ENCODE data around the gene HOXB6. TPM values are rescaled to one million over a fixed set of nuclear protein-coding genes. Genes with fewer than 3 reads are reported as not detected.

Gene HOXB6
- total RNA-seq, 1 donor from 2014 or later: not detected

DNA sequence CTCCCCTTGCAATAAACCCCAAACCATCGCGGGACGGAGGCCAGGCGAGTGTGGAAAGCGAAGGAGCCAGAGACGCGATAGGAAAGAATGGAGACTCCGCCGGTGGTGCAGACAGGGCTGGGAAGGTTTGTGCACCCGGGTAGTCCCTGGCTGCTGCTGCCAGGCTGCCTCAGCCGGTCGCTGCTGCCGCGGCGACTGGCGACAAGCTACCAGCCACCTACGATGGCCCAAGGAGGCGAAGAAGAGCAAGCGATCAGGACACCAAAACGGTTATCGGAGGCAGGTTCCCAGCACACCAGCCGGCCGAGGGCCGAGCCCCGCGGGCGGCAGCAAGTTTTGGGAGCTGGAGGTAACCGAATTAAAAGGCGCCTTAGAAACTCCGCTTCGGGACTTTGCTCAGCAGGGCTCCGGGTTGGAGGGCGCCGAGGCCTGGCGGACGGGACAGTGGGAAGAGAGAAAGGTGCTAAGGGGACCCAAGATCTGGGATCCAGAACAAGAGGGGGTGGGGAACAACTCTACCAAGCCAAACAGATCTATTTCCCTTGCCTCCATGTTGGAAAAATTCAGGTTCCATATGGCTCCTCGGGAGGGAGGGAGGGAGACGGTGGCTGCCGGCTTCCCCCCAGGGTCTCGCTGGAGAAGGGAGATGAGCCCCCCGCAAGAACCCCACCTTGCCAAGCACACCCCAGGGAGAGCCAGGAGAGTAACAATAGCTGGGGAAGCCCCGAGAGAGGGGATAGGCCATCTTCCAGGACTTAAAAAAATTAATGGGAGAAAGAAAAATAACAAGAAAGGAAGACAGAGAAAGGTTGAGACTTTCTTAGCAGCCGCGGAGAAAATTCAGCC is 50.2 kb downstream of the HOXB6 start:
- peak; percentile 59 for DNase-seq (ENCODE audit: low spot score)
- H3K27me3 Mint-ChIP-seq (ENCODE audit: insufficient read depth, low read depth): peaks cover 94% of the 10 kb centered on the region
- Histone ChIP-seq H2AFZ (replicated peaks) (no peak overlapping the region), H3K9me3 (ENCODE audit: low read depth) (no peaks in the 10 kb centered on the region), H3K27me3 (peaks cover 100% of the 10 kb centered on the region), H3K9ac (no peak overlapping the region), H3K27ac (no peak overlapping the region), H3F3A (ENCODE audit: low read depth) (peaks cover 11% of the 10 kb centered on the region), H4K20me1 (ENCODE audit: low read depth) (peaks cover 95% of the 10 kb centered on the region), H3K79me2 (ENCODE audit: low read depth) (no peaks in the 10 kb centered on the region), H3K4me3 (no peak overlapping the region), H3K4me2 (no peak overlapping the region), H3K36me3 (no peaks in the 10 kb centered on the region), H3K4me1 (no peaks in the 10 kb centered on the region)
- no peaks in the 10 kb centered on the region for H3K4me1 Mint-ChIP-seq
- no peak overlapping the region for H3K27ac Mint-ChIP-seq
- no peak overlapping the region for H3K4me3 Mint-ChIP-seq
- peaks cover under 1% of the 10 kb centered on the region for H3K9me3 Mint-ChIP-seq
- TF ChIP-seq, protein P1, sequence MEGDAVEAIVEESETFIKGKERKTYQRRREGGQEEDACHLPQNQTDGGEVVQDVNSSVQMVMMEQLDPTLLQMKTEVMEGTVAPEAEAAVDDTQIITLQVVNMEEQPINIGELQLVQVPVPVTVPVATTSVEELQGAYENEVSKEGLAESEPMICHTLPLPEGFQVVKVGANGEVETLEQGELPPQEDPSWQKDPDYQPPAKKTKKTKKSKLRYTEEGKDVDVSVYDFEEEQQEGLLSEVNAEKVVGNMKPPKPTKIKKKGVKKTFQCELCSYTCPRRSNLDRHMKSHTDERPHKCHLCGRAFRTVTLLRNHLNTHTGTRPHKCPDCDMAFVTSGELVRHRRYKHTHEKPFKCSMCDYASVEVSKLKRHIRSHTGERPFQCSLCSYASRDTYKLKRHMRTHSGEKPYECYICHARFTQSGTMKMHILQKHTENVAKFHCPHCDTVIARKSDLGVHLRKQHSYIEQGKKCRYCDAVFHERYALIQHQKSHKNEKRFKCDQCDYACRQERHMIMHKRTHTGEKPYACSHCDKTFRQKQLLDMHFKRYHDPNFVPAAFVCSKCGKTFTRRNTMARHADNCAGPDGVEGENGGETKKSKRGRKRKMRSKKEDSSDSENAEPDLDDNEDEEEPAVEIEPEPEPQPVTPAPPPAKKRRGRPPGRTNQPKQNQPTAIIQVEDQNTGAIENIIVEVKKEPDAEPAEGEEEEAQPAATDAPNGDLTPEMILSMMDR (IDR thresholded peaks at IDR 0.05): no peak
- TF ChIP-seq EZH2phosphoT487 (IDR thresholded peaks at IDR 0.05) (peak; percentile 94), EZH2 (IDR thresholded peaks at IDR 0.05) (peak; percentile 99)
- H3K36me3 Mint-ChIP-seq: no peaks in the 10 kb centered on the region

DNA sequence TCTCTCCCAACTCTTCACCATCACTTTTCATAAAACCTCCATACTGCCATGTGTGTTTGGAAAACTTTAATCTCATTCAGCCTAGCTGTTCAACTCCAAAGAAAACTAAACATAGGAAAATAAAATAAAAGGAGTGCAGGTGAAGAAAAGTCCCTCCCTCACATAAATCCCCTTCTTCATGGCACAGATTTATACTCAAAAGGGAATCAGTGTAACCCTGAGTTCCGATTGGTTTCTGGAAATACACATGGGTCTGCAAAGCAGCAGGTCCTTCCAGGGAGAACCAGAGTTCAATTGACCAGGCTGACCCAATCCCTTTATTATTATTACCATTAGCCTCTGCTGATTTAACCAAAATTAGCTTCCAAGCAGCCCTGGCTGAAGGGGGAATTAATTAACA is 51.0 kb downstream of the HOXB6 start:
- TF ChIP-seq, protein P1 (IDR thresholded peaks at IDR 0.05): no peak
- no peak for TF ChIP-seq EZH2 (IDR thresholded peaks at IDR 0.05)
- TF ChIP-seq EZH2phosphoT487 (IDR thresholded peaks at IDR 0.05): no peak
- Mint-ChIP-seq H3K4me3 (peak overlapping the region; percentile 25), H3K27me3 (ENCODE audit: insufficient read depth, low read depth) (peaks cover 92% of the 10 kb centered on the region), H3K9me3 (peaks cover 4% of the 10 kb centered on the region), H3K4me1 (no peaks in the 10 kb centered on the region), H3K27ac (no peak overlapping the region), H3K36me3 (no peaks in the 10 kb centered on the region)
- H2AFZ ChIP-seq (replicated peaks): no peak overlapping the region
- H3K27me3 ChIP-seq: peaks cover 100% of the 10 kb centered on the region
- no peak overlapping the region for H3K27ac ChIP-seq
- H3K4me2 ChIP-seq: no peak overlapping the region
- peaks cover 11% of the 10 kb centered on the region for H3F3A ChIP-seq (ENCODE audit: low read depth)
- H3K4me3 ChIP-seq: no peak overlapping the region
- H3K9ac ChIP-seq: no peak overlapping the region
- no peaks in the 10 kb centered on the region for H3K9me3 ChIP-seq (ENCODE audit: low read depth)
- no peaks in the 10 kb centered on the region for H3K79me2 ChIP-seq (ENCODE audit: low read depth)
- no peak for DNase-seq (ENCODE audit: low spot score)
- no peaks in the 10 kb centered on the region for H3K4me1 ChIP-seq
- H3K36me3 ChIP-seq: no peaks in the 10 kb centered on the region
- H4K20me1 ChIP-seq (ENCODE audit: low read depth): peaks cover 95% of the 10 kb centered on the region

DNA sequence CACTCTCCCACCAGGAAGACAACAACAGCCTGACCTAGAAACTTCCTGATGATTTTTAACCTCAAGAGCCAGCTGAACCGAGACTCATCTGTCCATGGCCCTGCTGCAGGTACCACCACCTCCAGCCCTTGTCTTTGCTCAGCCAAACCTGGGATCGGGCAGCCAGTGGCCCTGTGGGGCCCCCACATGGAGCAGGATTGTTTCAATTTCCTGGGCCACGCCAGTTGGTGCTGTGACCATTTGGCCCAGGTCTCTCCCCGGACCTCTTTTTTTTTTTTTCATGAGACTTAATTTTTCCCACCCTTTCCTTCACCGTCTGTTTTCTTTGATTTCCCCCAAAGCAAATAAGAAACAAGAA is 51.6 kb downstream of the HOXB6 start:
- H3K9ac ChIP-seq: no peak overlapping the region
- Mint-ChIP-seq H3K27me3 (ENCODE audit: insufficient read depth, low read depth) (peaks cover 90% of the 10 kb centered on the region), H3K9me3 (peaks cover 4% of the 10 kb centered on the region), H3K27ac (no peak overlapping the region), H3K36me3 (no peaks in the 10 kb centered on the region), H3K4me3 (no peak overlapping the region), H3K4me1 (no peaks in the 10 kb centered on the region)
- H4K20me1 ChIP-seq (ENCODE audit: low read depth): peaks cover 95% of the 10 kb centered on the region
- H3K36me3 ChIP-seq: no peaks in the 10 kb centered on the region
- H3K27ac ChIP-seq: no peak overlapping the region
- peaks cover 100% of the 10 kb centered on the region for H3K27me3 ChIP-seq
- no peaks in the 10 kb centered on the region for H3K79me2 ChIP-seq (ENCODE audit: low read depth)
- DNase-seq (ENCODE audit: low spot score): no peak
- no peak overlapping the region for H3K4me3 ChIP-seq
- no peaks in the 10 kb centered on the region for H3K4me1 ChIP-seq
- TF ChIP-seq, protein P1 (IDR thresholded peaks at IDR 0.05): no peak
- TF ChIP-seq EZH2phosphoT487 (IDR thresholded peaks at IDR 0.05): no peak
- TF ChIP-seq EZH2 (IDR thresholded peaks at IDR 0.05): no peak
- H3F3A ChIP-seq (ENCODE audit: low read depth): peaks cover 11% of the 10 kb centered on the region
- H3K4me2 ChIP-seq: no peak overlapping the region
- no peak overlapping the region for H2AFZ ChIP-seq (replicated peaks)
- no peaks in the 10 kb centered on the region for H3K9me3 ChIP-seq (ENCODE audit: low read depth)
